Measurements from ENCODE around the gene WASF2.
"Not testable (repeated sequence)": the region's sequence is repeated elsewhere in the genome, so short reads cannot be mapped to it uniquely, and the experiment has no call there.

WASF2 gene

GRCh38 chr1:27394282-27394658 lies 95.7 kb downstream of the WASF2 start:
- no peak for FAIRE-seq

GRCh38 chr1:27393641-27394281 lies 96.2 kb downstream of the WASF2 start:
- FAIRE-seq, result no peak

- FAIRE-seq, result no peak
These were observed 97.0 kb downstream of the WASF2 start for GRCh38 chr1:27392778-27393635.

GRCh38 chr1:27392096-27392777 lies 97.7 kb downstream of the WASF2 start, which contains the start of gene GPR3:
TSS of gene GPR3 (plus strand) at chr1:27392622. CDS start at chr1:27393799, 1,177 bp downstream.
- no peak for FAIRE-seq

GRCh38 chr1:27391511-27392095 lies 98.4 kb downstream of the WASF2 start:
- FAIRE-seq, result no peak

GRCh38 chr1:27388337-27389005 lies 101.5 kb downstream of the WASF2 start:
- no peak for FAIRE-seq

GRCh38 chr1:27384797-27385196 lies 105.2 kb downstream of the WASF2 start:
- not testable (repeated sequence) for FAIRE-seq

- no peak for FAIRE-seq
These were observed 106.3 kb downstream of the WASF2 start for GRCh38 chr1:27383661-27384060.

GRCh38 chr1:27383039-27383605 lies 106.8 kb downstream of the WASF2 start, which contains the start of gene CD164L2:
TSS of gene CD164L2 (minus strand) at chr1:27383333. CDS start at chr1:27383239, 94 bp downstream.
- no peak for FAIRE-seq

- no peak for FAIRE-seq
These were observed 107.8 kb downstream of the WASF2 start for GRCh38 chr1:27381969-27382762.

GRCh38 chr1:27380766-27381733 lies 108.9 kb downstream of the WASF2 start:
- FAIRE-seq, result no peak

- no peak for FAIRE-seq
These were observed 109.7 kb downstream of the WASF2 start for GRCh38 chr1:27380224-27380623.

- no peak for FAIRE-seq
These were observed 110.3 kb downstream of the WASF2 start for GRCh38 chr1:27379564-27380122.

GRCh38 chr1:27377760-27378495 lies 112.0 kb downstream of the WASF2 start:
- FAIRE-seq, result no peak

- FAIRE-seq, result no peak
These were observed 115.4 kb downstream of the WASF2 start, which contains the start of gene FCN3 for GRCh38 chr1:27374362-27375086. TSS of gene FCN3 (minus strand) at chr1:27374824. CDS start at chr1:27374818, 6 bp downstream.

- FAIRE-seq, result no peak
These were observed 116.9 kb downstream of the WASF2 start for GRCh38 chr1:27372808-27373690.

Data from colon (tissue), 2 donors.